ENCODE results near the gene DAPK1.

Gene DAPK1

DNA sequence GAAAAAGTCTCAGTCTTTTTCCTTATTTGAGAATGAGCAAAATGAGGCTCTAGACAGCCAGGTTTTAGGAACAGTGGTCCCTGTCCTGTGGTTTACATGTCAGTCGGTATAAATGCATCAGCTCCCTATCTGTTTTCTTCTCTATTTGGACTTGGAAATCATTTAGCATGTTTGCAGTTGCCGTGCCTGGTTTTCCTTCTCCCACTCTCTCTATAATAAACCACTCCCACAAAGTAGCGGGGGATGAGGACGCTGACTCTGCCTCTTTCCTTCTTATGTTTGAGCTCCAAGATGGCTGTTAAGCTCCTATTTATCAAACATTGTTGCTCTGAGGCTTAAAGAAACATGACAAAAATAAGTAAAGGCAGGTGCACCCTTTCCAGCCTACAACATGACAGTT, 171.1 kb downstream of the DAPK1 start:
- Histone ChIP-seq H3K27ac (ENCODE audit: low read length) (no peak overlapping the region), H3K27me3 (ENCODE audit: control insufficient read depth, insufficient read depth, low read length) (no peaks in the 10 kb centered on the region), H3K4me1 (ENCODE audit: control insufficient read depth, low read depth, low read length) (no peaks in the 10 kb centered on the region), H3K9me3 (ENCODE audit: control insufficient read depth, low read depth, low read length) (peaks cover 13% of the 10 kb centered on the region), H3K4me3 (ENCODE audit: low read length) (no peak overlapping the region), H3K9ac (ENCODE audit: low read length) (no peak overlapping the region), H3K36me3 (ENCODE audit: control insufficient read depth, low read depth, low read length) (peaks cover 20% of the 10 kb centered on the region)

DNA sequence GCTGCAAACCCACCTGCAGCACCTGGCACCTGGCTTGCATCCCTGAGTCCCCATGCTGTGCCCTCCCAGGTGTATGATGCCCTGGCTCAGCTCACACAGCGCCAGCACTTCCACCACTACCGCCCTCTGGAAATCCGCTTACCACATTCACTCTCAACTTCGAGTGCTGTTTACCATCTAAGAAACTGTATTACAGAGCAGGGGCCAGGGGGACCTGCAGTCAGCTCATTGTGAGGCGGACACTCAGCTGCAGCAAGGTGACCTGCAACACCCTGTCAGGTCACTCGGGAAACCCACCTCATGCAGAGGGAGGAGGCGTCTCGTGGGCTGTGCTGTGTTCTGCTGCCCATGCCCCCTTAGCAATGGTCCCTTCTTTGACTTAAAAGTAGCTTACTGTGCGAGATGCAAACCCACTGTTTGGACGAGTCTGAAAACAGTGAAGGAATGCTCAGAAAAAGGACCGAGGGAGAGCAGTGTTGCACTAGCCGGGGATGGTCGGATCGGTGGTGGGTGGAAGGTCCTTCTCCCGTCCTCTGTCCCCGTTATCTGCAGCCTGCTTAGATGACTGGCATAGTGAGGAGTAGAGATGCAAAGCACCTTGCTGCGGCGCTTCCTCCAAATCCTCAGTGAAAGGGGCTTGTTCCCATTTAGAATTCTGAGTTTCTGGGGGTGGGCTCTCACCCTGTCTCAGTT, 173.1 kb downstream of the DAPK1 start:
- Histone ChIP-seq H3K4me1 (ENCODE audit: control insufficient read depth, low read depth, low read length) (no peaks in the 10 kb centered on the region), H3K27ac (ENCODE audit: low read length) (no peak overlapping the region), H3K27me3 (ENCODE audit: control insufficient read depth, insufficient read depth, low read length) (no peaks in the 10 kb centered on the region), H3K36me3 (ENCODE audit: control insufficient read depth, low read depth, low read length) (peaks cover 14% of the 10 kb centered on the region), H3K4me3 (ENCODE audit: low read length) (no peak overlapping the region), H3K9ac (ENCODE audit: low read length) (no peak overlapping the region), H3K9me3 (ENCODE audit: control insufficient read depth, low read depth, low read length) (peaks cover 12% of the 10 kb centered on the region)

DNA sequence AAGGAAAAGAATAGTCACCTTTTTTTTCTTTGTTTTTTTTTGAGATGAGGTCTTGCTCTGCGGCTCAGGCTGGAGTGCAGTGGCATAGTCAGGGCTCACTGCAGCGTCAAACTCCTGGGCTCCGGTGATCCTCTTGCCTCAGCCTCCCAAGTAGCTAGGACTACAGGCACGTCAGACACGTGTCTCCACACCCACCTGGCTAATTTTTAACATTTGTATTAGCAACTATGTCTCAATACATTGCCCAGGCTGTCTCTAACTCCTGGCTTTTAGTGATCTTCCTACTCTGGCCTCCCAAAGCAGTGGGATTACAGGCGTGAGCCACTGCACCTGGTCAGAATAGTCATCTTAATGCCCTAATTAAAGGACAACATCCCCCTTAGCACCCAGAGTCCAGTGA, 173.8 kb downstream of the DAPK1 start:
- no peak overlapping the region for H3K4me3 ChIP-seq (ENCODE audit: low read length)
- no peaks in the 10 kb centered on the region for H3K27me3 ChIP-seq (ENCODE audit: control insufficient read depth, insufficient read depth, low read length)
- peaks cover 8% of the 10 kb centered on the region for H3K9me3 ChIP-seq (ENCODE audit: control insufficient read depth, low read depth, low read length)
- H3K4me1 ChIP-seq (ENCODE audit: control insufficient read depth, low read depth, low read length): no peaks in the 10 kb centered on the region
- no peak overlapping the region for H3K27ac ChIP-seq (ENCODE audit: low read length)
- H3K9ac ChIP-seq (ENCODE audit: low read length): no peak overlapping the region
- H3K36me3 ChIP-seq (ENCODE audit: control insufficient read depth, low read depth, low read length): peaks cover 10% of the 10 kb centered on the region

DNA sequence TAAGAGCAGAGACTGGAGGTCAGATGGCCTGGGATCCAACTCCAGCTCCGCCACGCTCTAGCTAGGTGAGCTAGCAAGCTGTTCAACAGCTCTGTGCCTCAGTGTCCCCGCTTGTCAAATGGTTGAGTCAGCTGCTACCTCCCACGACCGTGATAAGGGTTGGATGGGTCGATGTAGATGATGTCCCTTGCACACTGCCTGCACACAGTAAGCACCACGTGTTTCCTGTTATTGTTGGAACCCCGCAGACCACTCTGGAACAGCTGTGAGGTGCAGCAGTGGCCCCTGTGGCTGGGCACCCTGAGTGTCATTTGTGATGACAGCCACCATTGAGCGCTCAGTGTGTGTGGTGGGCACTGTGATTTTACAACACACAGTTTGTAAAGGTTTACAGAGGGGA, 174.3 kb downstream of the DAPK1 start:
- H3K9ac ChIP-seq (ENCODE audit: low read length): no peak overlapping the region
- H3K36me3 ChIP-seq (ENCODE audit: control insufficient read depth, low read depth, low read length): peaks cover 10% of the 10 kb centered on the region

DNA sequence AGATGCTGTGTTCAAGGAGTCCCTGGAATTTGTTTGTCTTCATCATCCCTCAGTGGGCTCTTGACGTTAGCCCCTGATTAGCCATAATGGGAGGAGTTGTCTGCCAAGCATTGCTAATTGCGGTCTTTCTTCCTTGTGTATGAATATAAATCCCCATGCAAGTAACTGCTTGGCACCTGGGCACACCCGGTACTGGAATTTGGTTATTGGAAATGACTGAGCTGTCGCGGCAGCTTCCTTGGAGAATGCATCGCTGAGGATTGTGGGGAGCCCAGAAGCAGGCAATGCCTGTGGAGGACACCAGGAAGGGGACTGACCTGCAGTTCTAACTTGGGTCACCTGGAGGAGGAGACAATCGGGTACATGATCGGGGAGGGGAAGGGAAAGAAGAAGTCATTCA, 174.9 kb downstream of the DAPK1 start:
- Histone ChIP-seq H3K9ac (ENCODE audit: low read length) (no peak overlapping the region), H3K4me1 (ENCODE audit: control insufficient read depth, low read depth, low read length) (no peaks in the 10 kb centered on the region), H3K4me3 (ENCODE audit: low read length) (no peak overlapping the region), H3K36me3 (ENCODE audit: control insufficient read depth, low read depth, low read length) (peaks cover 10% of the 10 kb centered on the region), H3K27me3 (ENCODE audit: control insufficient read depth, insufficient read depth, low read length) (no peaks in the 10 kb centered on the region), H3K27ac (ENCODE audit: low read length) (no peak overlapping the region), H3K9me3 (ENCODE audit: control insufficient read depth, low read depth, low read length) (no peaks in the 10 kb centered on the region)

More for the DNA sequence above, 174.3 kb downstream of the DAPK1 start:
- Histone ChIP-seq H3K27me3 (ENCODE audit: control insufficient read depth, insufficient read depth, low read length) (no peaks in the 10 kb centered on the region), H3K4me3 (ENCODE audit: low read length) (no peak overlapping the region), H3K27ac (ENCODE audit: low read length) (no peak overlapping the region), H3K4me1 (ENCODE audit: control insufficient read depth, low read depth, low read length) (no peaks in the 10 kb centered on the region), H3K9me3 (ENCODE audit: control insufficient read depth, low read depth, low read length) (peaks cover 4% of the 10 kb centered on the region)

DNA sequence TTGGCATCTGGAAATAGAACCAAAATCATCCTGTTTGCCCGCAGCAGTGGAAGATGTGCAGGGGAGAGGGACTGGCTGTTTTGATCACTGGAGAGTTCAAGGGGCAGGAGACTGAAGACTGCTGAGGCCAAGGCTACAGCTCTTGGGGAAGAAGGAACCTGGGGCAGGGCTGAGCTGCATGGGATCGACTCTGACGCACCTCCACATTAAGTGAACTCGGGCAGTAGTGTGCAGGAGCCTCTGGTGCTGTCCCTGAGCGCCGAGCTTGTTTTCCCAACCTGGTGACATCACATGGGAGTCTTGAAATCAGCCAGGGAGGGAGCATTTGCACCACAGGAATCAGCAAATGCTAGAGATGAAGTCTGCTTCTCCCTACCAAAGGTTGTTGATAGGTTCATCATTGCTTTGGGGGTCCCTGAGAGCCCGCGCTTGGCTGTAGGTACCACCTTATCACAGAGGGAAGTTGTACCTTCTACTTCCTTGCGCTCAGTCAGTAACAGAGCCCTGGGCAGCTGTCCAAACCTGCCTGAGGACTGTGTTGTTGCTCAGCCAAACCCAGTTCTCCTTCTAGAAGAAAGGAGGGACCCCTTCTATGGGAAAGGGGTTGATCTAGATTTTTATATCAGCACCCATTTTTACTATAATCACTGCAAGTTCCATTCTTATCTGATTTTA, 175.9 kb downstream of the DAPK1 start:
- H3K9ac ChIP-seq (ENCODE audit: low read length): no peak overlapping the region
- H3K4me1 ChIP-seq (ENCODE audit: control insufficient read depth, low read depth, low read length): no peaks in the 10 kb centered on the region
- no peak overlapping the region for H3K27ac ChIP-seq (ENCODE audit: low read length)
- peaks cover 4% of the 10 kb centered on the region for H3K36me3 ChIP-seq (ENCODE audit: control insufficient read depth, low read depth, low read length)
- H3K9me3 ChIP-seq (ENCODE audit: control insufficient read depth, low read depth, low read length): no peaks in the 10 kb centered on the region
- H3K27me3 ChIP-seq (ENCODE audit: control insufficient read depth, insufficient read depth, low read length): no peaks in the 10 kb centered on the region
- no peak overlapping the region for H3K4me3 ChIP-seq (ENCODE audit: low read length)

DNA sequence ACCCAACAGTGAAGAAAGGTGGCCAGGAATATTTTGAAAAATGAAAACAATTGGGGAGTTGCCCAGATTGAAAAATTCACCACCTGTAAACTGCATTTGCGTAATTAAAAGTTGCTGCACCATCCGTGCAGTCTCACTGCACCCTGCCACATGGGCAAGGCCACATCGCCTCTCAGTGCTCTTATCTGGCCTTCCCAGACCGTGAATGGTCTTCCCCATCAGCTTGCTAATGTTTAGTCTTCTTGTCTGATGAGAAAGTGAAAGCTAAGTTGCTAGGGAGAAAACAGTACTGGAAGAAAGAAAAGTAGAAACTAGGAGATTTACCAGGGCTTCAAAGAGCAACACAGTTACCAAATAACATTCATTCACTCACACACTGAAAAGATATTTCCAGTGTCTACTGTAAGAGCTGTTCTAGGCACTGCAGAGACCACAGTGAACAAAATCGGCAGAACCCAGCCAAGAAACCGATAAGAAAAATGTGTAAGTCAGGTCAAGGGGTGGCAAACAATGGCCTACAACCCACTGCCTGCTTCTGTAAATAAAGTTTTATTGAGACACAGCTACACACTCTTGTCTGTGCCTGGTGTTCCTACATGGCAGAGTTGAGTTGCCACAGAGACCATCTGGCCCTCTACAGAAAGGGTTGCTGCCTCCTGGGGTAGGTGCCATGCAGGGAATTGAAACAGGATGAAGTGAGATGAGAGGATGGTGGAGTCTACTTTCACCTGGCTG, 177.1 kb downstream of the DAPK1 start:
- H3K4me1 ChIP-seq (ENCODE audit: control insufficient read depth, low read depth, low read length): no peaks in the 10 kb centered on the region
- H3K9me3 ChIP-seq (ENCODE audit: control insufficient read depth, low read depth, low read length): no peaks in the 10 kb centered on the region
- H3K4me3 ChIP-seq (ENCODE audit: low read length): no peak overlapping the region
- H3K36me3 ChIP-seq (ENCODE audit: control insufficient read depth, low read depth, low read length): peaks cover 4% of the 10 kb centered on the region
- H3K27ac ChIP-seq (ENCODE audit: low read length): no peak overlapping the region
- H3K9ac ChIP-seq (ENCODE audit: low read length): no peak overlapping the region
- no peaks in the 10 kb centered on the region for H3K27me3 ChIP-seq (ENCODE audit: control insufficient read depth, insufficient read depth, low read length)

DNA sequence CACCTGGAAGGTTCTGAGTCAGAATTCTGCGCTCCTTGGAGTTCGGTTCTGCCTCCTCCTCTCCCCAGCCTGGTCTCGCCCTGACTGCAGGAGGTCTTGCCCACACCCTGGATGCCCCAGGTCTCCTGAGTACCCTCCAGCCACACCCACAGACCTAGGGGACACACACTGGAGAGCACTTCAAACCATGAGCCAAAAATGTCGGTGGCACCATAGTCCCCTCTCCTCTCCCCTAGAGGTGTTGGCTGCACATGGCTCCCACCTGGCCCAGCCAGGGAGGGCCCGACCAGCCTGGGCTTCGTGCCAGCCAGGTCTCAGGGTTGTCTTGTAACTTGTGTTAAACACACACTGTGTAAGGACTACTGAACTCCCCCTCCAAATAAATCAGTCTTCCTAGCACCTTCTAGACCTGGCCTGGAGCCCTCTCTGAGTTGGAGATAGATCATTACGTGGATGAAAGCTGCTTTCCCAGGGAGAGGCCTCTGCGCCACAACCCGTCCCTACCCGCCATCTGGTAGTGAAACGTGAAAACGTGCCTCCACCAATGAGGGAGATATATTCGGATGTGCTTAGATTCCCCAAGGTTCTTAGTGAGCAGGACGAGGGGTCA, 178.3 kb downstream of the DAPK1 start:
- Histone ChIP-seq H3K9me3 (ENCODE audit: control insufficient read depth, low read depth, low read length) (no peaks in the 10 kb centered on the region), H3K36me3 (ENCODE audit: control insufficient read depth, low read depth, low read length) (peaks cover 4% of the 10 kb centered on the region), H3K27ac (ENCODE audit: low read length) (no peak overlapping the region), H3K4me1 (ENCODE audit: control insufficient read depth, low read depth, low read length) (no peaks in the 10 kb centered on the region), H3K27me3 (ENCODE audit: control insufficient read depth, insufficient read depth, low read length) (no peaks in the 10 kb centered on the region), H3K4me3 (ENCODE audit: low read length) (no peak overlapping the region), H3K9ac (ENCODE audit: low read length) (no peak overlapping the region)

DNA sequence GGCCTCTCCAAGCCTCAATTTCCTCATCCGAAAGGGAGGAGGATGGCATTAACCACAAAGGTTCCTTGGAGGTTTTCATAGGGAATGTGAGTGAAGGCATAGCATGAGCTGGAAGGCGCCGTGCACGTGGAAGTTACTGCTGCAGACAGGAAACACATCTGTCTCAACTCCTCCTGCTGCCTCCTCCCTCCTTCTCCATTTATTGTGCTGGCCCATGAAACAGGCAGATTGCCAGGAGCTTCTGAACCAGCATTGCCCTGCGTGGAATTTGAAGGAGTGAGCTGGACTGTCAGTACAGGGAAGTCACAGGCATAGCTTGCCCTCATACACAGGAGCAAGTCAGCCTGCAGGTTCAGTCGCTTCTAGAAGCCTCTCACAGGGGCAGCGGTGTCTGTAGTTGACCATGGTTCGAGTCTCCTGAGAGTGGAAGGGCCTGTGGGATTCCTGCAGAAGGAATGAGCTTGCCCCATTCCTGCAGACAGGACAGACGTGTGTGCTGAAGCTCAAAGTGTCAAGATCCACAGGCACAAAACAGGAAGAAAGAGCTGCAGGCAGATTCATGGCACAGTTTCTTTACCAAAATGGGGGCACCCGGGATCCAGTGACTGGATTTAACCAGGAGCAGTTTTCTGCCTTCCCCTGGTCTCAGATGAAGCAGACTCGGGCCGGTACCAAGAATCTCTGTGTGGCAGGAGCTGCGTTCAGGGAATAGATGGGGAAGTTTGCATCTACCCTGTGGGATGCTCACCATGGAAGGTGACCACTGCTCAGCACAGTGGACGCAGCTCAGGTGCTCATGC, 179.5 kb downstream of the DAPK1 start:
- no peaks in the 10 kb centered on the region for H3K9me3 ChIP-seq (ENCODE audit: control insufficient read depth, low read depth, low read length)
- H3K27me3 ChIP-seq (ENCODE audit: control insufficient read depth, insufficient read depth, low read length): no peaks in the 10 kb centered on the region
- no peak overlapping the region for H3K4me3 ChIP-seq (ENCODE audit: low read length)
- H3K27ac ChIP-seq (ENCODE audit: low read length): no peak overlapping the region
- H3K36me3 ChIP-seq (ENCODE audit: control insufficient read depth, low read depth, low read length): peaks cover 13% of the 10 kb centered on the region
- no peaks in the 10 kb centered on the region for H3K4me1 ChIP-seq (ENCODE audit: control insufficient read depth, low read depth, low read length)
- H3K9ac ChIP-seq (ENCODE audit: low read length): no peak overlapping the region

DNA sequence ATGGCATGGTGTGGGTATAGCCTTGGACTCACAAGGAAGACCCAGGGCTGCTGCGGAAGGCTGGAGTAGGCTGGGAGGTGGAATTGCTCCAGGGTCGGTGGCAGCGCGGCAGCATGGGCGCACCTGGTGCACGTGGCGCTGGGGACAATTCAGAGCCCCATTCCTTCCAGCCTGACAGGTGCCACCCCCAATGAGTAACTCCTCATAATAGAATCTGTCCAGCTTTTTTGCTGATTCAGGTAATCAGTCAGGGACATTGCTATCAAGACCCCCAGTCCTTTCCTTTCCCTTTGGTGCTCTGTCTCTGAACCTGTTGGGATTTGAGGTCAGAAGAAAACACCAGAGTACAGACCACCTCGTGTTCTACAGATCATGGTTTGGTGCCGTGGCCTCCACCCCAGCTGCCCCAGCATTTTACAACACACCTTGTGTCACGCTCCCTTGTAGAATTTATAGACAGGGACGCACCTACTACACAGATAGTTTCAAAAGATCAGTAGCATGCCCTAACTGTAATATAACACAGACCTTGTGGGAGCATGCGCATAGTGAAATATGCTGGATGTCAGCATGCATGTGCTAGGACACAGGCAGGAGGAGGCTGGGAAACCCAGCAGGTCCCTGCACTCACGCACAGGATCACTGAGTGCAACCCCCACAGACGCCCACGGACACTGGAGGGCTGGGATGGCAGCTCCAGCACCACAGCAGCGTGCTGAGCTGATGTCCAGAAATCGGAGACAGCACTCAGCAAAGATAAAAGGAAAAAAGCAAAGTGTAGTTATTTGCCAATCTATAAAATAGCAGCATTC, 180.3 kb downstream of the DAPK1 start:
- H3K9ac ChIP-seq (ENCODE audit: low read length): no peak overlapping the region
- no peaks in the 10 kb centered on the region for H3K27me3 ChIP-seq (ENCODE audit: control insufficient read depth, insufficient read depth, low read length)
- no peak overlapping the region for H3K27ac ChIP-seq (ENCODE audit: low read length)
- peaks cover 15% of the 10 kb centered on the region for H3K36me3 ChIP-seq (ENCODE audit: control insufficient read depth, low read depth, low read length)
- no peaks in the 10 kb centered on the region for H3K9me3 ChIP-seq (ENCODE audit: control insufficient read depth, low read depth, low read length)
- no peaks in the 10 kb centered on the region for H3K4me1 ChIP-seq (ENCODE audit: control insufficient read depth, low read depth, low read length)
- H3K4me3 ChIP-seq (ENCODE audit: low read length): no peak overlapping the region
